ENCODE results near the gene TGFB2. TPM values are rescaled to one million over a fixed set of nuclear protein-coding genes. Genes with fewer than 3 reads are reported as not detected.

The TGFB2 gene
- total RNA-seq, 1 experiment from 2014 or later, result not detected

DNA sequence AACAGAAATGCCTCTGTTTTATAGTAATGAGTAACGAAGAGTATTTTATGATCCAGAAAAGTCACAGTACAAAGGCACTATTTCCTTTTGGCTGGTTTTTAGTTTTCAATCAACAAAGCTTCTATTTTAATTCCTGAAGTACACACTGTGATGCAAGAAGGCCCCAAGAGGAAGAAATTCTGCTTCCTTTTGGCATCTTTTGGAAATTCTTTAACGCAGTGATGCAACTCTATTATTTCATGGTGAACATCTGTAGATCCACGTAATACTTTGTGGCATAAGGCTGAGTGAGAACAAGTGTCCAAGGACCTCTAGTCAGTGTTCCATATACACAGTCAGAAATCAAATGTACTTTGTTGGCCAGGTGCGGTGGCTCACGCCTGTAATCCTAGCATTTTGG lies 137.5 kb downstream of the TGFB2 start:
- TF ChIP-seq, protein P1, sequence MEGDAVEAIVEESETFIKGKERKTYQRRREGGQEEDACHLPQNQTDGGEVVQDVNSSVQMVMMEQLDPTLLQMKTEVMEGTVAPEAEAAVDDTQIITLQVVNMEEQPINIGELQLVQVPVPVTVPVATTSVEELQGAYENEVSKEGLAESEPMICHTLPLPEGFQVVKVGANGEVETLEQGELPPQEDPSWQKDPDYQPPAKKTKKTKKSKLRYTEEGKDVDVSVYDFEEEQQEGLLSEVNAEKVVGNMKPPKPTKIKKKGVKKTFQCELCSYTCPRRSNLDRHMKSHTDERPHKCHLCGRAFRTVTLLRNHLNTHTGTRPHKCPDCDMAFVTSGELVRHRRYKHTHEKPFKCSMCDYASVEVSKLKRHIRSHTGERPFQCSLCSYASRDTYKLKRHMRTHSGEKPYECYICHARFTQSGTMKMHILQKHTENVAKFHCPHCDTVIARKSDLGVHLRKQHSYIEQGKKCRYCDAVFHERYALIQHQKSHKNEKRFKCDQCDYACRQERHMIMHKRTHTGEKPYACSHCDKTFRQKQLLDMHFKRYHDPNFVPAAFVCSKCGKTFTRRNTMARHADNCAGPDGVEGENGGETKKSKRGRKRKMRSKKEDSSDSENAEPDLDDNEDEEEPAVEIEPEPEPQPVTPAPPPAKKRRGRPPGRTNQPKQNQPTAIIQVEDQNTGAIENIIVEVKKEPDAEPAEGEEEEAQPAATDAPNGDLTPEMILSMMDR (conservative IDR thresholded peaks at IDR 0.05), result no peak
- Histone ChIP-seq H3K56ac (ENCODE audit: insufficient read length, low read depth, low read length) (no peak overlapping the region), H4K8ac (replicated peaks; ENCODE audit: insufficient read length, low read depth, low read length) (no peak overlapping the region), H3K27ac (ENCODE audit: insufficient read length, low read depth, low read length) (no peak overlapping the region), H4K20me1 (ENCODE audit: control insufficient read depth, insufficient read depth, insufficient read length) (no peaks in the 10 kb centered on the region), H4K5ac (ENCODE audit: insufficient read length, low read depth, low read length) (no peak overlapping the region), H2BK12ac (ENCODE audit: insufficient read length, low read depth, low read length) (no peak overlapping the region), H3K18ac (ENCODE audit: insufficient read length, low read depth, low read length) (no peak overlapping the region), H3K9ac (ENCODE audit: extremely low read depth, insufficient read length, low read length) (no peak overlapping the region), H3T11ph (ENCODE audit: low read length) (no peak overlapping the region), H2AK5ac (ENCODE audit: insufficient read length, low read length) (no peak overlapping the region), H2AFZ (ENCODE audit: low read length) (no peak overlapping the region), H3K4ac (ENCODE audit: low read depth, low read length) (no peak overlapping the region), H3K4me1 (ENCODE audit: insufficient read depth, low read length) (no peaks in the 10 kb centered on the region), H4K91ac (ENCODE audit: insufficient read length, low read depth, low read length) (no peak overlapping the region), H3K9me3 (ENCODE audit: control insufficient read depth, low read depth, low read length) (no peaks in the 10 kb centered on the region), H2BK20ac (ENCODE audit: low read depth, low read length, poor library complexity, severe bottlenecking) (no peak overlapping the region), H3K23me2 (ENCODE audit: insufficient read length, low read depth, low read length, poor library complexity, severe bottlenecking) (no peaks in the 10 kb centered on the region), H3K27me3 (ENCODE audit: insufficient read depth, low read length) (no peaks in the 10 kb centered on the region), H3K79me1 (ENCODE audit: insufficient read depth, low read depth, low read length, poor library complexity, severe bottlenecking) (no peaks in the 10 kb centered on the region), H3K14ac (ENCODE audit: insufficient read depth, low read length) (no peak overlapping the region), H3K79me2 (ENCODE audit: insufficient read depth, low read length) (no peaks in the 10 kb centered on the region), H3K23ac (ENCODE audit: insufficient read length, low read depth, low read length) (no peak overlapping the region), H2BK15ac (ENCODE audit: low read depth, low read length) (no peak overlapping the region), H2BK120ac (ENCODE audit: low read depth, low read length, poor library complexity, severe bottlenecking) (no peak overlapping the region), H2BK5ac (ENCODE audit: insufficient read length, low read length) (no peak overlapping the region), H3K4me2 (ENCODE audit: insufficient read depth, insufficient read length, low read length) (no peak overlapping the region)
- Mint-ChIP-seq H3K27me3 (ENCODE audit: low read depth) (no peaks in the 10 kb centered on the region), H3K4me3 (no peak overlapping the region), H3K36me3 (ENCODE audit: insufficient read depth in 1 of 3, low read depth in 3 of 3) (no peaks in the 10 kb centered on the region), H3K4me1 (peaks cover 6 to 8% of the 10 kb centered on the region in 2 experiments; a peak in 3 of 4 replicates), H3K27ac (no peak overlapping the region; a peak in 1 of 7 replicates), H3K9me3 (no peaks in the 10 kb centered on the region)
- no CpG with 5 or more reads among the region's 5 CpGs for WGBS (ENCODE audit: extremely low coverage, insufficient read length, low lambda C conversion rate)
- DNase-seq, result no peak
